Inferior parietal cortex (tissue), 1 donor: ENCODE measurements around the gene COG5.
"Not testable (repeated sequence)": the region's sequence is repeated elsewhere in the genome, so short reads cannot be mapped to it uniquely, and the experiment has no call there.

Source experiments
- DNase-seq: peaks from one replicate; pipeline ENCODE4 v3.0.0-alpha.2; 2016; ENCODE audit errors: extremely low spot score

The COG5 gene

GRCh38 chr7:107224374-107225223 lies 339.1 kb downstream of the COG5 start:
- peak; percentile 1 for DNase-seq

DNA sequence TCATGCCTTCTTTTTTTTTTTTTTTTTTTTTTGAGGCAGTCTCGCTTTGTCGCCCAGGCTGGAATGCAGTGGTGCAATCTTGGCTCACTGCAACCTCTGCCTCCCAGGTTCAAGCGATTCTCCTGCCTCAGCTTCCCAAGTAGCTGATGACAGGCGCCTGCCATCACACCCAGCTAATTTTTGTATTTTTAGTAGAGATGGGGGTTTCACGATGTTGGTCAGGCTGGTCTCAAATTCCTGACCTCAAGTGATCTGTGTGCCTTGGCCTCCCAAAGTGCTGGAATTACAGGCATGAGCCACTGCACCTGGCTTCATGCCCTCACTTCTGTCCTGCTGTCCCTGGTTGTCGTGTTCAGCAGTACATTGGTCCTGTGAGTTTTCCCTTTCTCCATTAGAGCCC lies 342.9 kb downstream of the COG5 start:
- DNase-seq = not testable (repeated sequence)

GRCh38 chr7:107220356-107220755 lies 343.4 kb downstream of the COG5 start:
- no peak for DNase-seq

DNA sequence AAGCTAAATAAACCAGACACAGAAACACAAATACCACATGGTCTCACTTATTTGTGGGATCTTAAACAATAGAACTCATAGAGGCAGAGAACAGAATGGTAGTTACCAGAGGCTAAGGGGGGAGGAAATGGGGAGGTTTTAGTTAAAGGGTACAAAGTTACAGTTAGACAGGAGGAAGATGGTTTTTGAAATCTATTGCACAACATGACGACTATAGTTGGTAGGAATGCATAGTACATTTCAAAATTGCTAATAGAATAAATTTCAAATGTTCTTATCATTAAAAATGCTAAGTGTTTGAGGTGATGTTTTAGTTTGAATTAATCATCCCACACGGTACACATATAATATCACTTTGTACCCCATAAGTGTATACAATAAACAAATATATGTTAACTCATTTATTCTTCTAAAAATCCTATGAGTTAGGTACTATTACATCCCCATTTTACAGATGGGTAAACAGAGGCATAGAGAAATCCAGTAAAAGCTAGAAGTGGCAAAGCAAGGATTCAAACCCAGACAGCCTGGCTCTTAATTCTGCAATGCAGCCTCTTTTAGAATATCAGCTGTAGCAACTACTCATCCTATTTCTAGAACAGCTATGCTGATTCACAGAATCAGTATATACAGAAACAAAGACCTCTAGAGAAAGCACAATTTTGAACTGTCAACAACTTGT lies 344.0 kb downstream of the COG5 start:
- no peak for DNase-seq

GRCh38 chr7:107213945-107214344 lies 349.8 kb downstream of the COG5 start:
- DNase-seq = no peak

DNA sequence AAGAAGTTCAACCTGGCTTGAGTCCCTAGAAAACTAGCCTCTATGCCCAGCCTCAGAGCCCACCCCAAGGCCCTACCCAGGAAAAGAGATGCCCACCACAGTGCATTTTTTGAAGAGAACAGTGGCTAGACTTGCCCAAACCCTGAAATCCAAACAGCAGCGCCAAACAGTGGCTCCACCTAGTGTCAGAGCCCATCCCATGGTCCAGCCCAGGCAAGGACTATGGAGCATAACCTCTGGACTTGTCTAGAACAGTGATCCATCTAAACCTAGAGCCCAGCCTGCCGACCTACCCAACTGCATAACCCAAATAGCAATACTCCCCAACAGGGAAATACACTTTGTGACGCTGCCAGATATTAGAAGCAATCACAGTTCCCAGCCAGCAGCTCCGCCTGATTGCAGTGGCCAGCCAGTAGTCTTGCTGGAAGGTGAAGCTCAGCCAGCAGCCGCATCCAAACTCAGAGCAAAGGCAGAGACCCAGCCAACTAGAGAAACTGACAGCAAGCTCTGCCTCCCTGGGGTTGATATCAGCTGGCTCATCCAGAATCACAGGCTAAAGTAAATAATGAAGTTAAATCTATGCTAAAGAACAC lies 350.4 kb downstream of the COG5 start:
- DNase-seq = no peak

DNA sequence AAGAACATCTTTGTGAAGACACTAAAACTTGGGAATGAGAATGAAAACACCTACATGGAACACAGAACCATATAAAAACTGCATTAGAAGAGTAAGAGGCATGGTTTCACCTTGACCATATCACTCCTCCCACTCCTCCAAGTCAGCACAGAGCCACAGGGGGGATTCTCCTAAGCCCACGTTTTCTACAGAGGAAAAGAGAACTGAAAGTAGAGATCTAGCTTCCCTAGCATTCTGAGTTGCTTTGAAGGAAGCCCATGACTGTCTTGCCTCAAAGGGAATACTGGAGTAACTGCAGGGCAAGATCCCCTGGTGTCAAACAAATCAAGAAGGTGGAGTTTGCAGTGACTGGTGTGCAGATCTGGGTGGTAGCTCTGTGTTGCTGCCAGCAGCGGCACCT lies 351.0 kb downstream of the COG5 start:
- DNase-seq = no peak

- no peak for DNase-seq
Measured at GRCh38 chr7:107210400-107210799, 353.3 kb downstream of the COG5 start.

DNA sequence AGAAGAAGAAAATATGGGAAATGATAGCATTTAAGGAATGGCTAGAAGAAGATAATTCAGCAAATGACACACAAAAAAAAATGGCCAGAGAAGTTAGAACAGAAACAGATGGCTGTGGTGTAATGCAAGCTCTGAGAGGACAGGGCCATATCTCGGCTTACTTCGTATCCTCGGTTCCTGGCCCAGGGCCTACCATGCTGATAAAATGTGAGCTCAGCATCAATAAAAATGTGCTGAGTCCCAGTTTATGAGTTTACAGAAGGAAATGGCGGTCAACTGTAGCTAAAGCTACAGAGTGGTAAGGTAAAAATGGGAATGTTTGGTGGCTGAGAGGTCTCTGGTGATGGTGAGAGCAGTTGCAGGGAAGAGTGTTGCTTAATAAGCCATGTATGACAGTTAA lies 354.2 kb downstream of the COG5 start:
- no peak for DNase-seq

DNA sequence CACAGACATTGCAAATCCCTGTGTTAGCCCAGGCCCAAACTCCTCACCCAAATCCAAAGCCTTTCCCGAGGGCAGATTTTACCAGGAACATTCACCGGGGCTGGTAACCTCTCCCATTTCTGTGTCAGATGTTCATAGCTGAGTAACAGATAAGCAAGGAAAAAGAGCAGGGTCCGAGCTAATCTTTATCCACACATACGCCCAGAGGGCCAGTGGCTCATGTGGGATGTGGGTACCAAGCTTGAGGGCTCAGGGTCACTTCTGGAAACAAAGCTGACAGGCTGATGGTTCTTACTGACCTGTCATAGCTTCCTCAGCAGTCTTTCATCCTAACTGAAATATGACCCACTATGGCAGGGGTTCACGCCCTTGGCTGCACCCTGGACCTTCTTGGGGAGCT lies 355.2 kb downstream of the COG5 start:
- DNase-seq = no peak

DNA sequence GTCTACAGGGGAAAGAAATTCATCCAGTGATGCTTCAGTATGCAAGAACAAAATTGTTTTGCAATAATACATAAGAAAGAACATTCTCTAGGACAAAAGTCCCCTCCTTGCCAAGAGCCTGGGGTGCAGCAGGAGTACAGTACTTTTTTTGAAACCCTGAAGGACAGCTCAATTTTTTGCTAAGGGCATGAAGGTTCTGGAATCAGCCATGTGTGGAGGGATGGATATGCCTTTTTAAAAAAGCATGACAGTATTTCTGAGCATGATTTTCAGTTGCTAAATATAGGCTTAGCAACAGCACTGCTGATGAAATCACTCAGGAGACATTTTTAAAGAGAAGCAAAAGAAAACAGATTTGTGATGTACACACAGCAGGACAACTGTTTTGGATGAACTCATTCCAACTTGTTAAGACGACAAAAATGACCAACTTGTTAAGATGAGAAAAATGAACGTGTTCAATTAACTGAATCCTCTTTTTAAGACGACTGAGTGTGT lies 355.6 kb downstream of the COG5 start:
- DNase-seq = peak; percentile 62

GRCh38 chr7:107207459-107207858 lies 356.3 kb downstream of the COG5 start:
- no peak for DNase-seq

- DNase-seq = no peak
Measured at GRCh38 chr7:107206706-107207105, 357.0 kb downstream of the COG5 start.

GRCh38 chr7:107206136-107206535 lies 357.6 kb downstream of the COG5 start:
- no peak for DNase-seq

GRCh38 chr7:107203607-107204006 lies 360.1 kb downstream of the COG5 start:
- DNase-seq = no peak

DNA sequence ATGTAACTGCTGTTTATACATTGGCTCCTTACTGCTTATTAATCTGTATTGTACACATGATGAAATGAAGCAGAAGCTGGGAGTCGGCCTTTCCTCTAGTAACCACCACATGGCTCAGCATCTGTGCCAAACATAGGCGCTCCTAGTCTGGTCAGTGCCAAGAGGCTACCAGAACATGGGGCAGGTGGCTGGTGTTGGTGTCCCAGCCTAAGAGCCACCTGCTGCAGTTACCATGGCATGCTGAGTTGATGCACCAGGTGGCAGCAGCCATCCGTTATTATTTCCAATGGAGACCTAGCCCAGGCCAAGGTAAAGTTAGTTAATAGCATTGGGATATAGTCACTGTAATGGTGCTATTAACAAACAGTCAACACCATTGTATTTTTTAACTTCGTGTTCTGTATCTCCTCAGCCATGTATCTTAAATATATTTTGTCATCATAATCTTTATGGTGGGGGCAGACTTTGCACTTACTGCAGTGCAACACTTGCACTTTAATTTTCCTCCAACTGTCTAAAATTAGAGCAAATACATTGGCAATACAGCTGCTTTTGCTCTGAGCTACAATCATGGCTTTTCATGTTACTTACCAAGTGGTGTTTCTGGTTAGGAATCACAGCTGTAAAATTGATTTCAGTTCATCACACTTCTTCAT lies 361.8 kb downstream of the COG5 start:
- DNase-seq = peak; percentile 65

- DNase-seq = no peak
Measured at GRCh38 chr7:107196834-107197610, 366.7 kb downstream of the COG5 start.

DNA sequence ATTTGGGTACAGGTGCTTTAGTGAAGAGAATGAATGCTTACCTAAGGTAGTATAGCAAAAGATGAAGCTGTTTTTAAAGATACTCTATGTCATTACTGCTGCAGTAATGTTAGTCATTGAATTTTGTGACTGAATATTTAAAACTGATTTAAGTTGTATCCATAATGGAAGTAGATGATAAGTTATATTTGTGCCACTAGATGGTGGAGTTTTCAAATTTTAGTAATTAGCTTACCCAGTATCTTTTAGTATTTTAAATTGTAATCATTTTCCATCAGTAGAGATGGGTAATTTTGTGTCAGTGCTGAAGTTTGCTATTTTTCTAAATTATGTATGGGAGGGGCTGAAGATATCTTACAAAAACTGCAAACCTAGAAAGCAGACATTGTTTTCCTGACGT lies 369.7 kb downstream of the COG5 start:
- no peak for DNase-seq

DNA sequence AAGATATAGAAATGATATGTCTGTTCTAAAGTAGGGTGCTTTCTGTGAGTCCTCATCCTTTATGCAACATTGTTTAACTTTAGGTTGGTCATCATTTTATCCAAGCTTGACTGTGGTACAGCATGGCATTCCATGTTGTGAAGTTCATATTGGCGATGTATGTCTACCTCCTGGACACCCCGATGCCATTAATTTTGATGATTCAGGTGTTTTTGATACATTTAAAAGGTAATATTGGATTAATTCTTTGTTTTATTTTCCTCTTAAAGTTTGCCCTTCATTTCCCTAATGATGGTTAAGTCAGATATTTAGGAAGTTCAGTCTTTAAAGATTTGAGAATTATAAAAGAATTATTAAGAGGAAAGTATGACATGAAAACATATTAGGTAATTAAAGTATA lies 373.6 kb downstream of the COG5 start:
- DNase-seq = no peak

DNA sequence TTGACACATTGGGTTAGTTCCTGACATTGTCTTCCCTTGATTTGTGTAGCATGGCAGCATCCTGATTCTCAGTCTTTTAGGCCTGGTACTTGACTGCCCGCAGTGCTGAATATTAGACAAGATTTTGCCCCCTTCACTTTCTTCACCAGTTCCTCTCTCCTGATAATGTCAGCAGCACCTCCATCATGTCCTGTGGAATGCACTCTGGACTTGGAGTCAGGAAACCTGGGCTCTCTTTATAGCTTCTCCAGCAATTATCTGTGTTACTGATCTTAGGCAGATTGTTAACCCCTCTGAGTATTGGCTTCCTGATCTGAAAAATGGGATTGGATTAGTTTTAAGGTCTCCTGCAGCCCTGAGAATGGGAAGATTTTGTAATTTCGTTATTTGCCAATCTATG lies 375.9 kb downstream of the COG5 start:
- no peak for DNase-seq

DNA sequence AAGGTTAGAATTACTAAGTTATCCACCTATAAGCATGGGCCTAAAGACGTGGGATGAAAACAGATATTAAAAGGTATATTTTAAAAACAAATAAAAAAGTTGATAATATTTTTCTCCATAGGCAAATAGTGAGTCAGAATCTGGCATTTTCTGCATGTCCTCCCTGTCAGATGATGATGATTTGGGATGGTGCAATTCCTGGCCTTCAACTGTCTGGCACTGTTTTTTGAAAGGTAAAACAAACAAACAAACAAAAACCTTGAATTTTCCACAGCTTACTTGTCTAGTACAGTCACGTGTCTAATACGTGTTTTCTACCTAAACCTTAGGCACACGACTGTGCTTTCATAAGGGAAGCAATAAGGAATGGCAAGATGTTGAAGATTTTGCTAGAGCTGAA lies 377.5 kb downstream of the COG5 start:
- no peak for DNase-seq
